GM12878 (cell line): ENCODE measurements around the gene APOBEC3H. TPM values are rescaled to one million over a fixed set of nuclear protein-coding genes. Genes with fewer than 3 reads are reported as not detected.

Experiments used
- CTCF ChIP-seq, 3 experiments: IDR thresholded peaks in 2 of 3; conservative IDR thresholded peaks in 1 of 3; 2 replicates each; pipeline ENCODE4 v1.5.1; 2011; ENCODE audit warnings: low read depth in 3 of 3, low read length in 3 of 3, mild to moderate bottlenecking in 3 of 3, control low read depth in 2 of 3, moderate library complexity in 2 of 3, inconsistent platforms in 1 of 3, mixed read lengths in 1 of 3; ENCODE audit not compliant: control insufficient read depth in 2 of 3, insufficient read depth in 1 of 3; ENCODE audit errors: extremely low read depth in 1 of 3
- DPF2 ChIP-seq: fragments of 450-650 bp; IDR thresholded peaks from 2 replicates; pipeline ENCODE4 v1.6.1; 2017; ENCODE audit warnings: mild to moderate bottlenecking
- GABPA ChIP-seq: IDR thresholded peaks from 2 replicates; pipeline ENCODE4 v1.6.1; 2014; ENCODE audit warnings: antibody characterized with exemption, low read depth, mild to moderate bottlenecking, inconsistent platforms
- IKZF1 ChIP-seq: fragments of 450-650 bp; conservative IDR thresholded peaks from 2 replicates; pipeline ENCODE4 v1.6.1; 2017; ENCODE audit warnings: antibody characterized with exemption, mild to moderate bottlenecking
- MTA2 ChIP-seq: fragments of 450-650 bp; IDR thresholded peaks from 2 replicates; pipeline ENCODE4 v1.6.1; 2016; ENCODE audit warnings: low read depth, mild to moderate bottlenecking, moderate library complexity
- NR2F1 ChIP-seq: fragments of 450-650 bp; conservative IDR thresholded peaks from 2 replicates; pipeline ENCODE4 v1.6.1; 2017; ENCODE audit warnings: mild to moderate bottlenecking
- PML ChIP-seq: IDR thresholded peaks from 2 replicates; pipeline ENCODE4 v1.6.1; 2012; ENCODE audit warnings: low read length, inconsistent platforms
- POLR2AphosphoS5 ChIP-seq: IDR thresholded peaks from 2 replicates; pipeline ENCODE4 v1.6.1; 2011; ENCODE audit warnings: mild to moderate bottlenecking, low read length, inconsistent platforms
- POU2F2 ChIP-seq: IDR thresholded peaks from 3 replicates; pipeline ENCODE4 v1.6.1; 2011; ENCODE audit warnings: low read depth, mild to moderate bottlenecking, low read length, borderline replicate concordance
- RAD51 ChIP-seq: fragments of 450-650 bp; IDR thresholded peaks from 2 replicates; pipeline ENCODE4 v1.6.1; 2016; ENCODE audit warnings: moderate library complexity, mild to moderate bottlenecking, inconsistent platforms
- RELA ChIP-seq: fragments of 450-650 bp; IDR thresholded peaks from 2 replicates; pipeline ENCODE4 v1.8.0; 2014; ENCODE audit warnings: borderline replicate concordance; ENCODE audit not compliant: partially characterized antibody
- RFX5 ChIP-seq: IDR thresholded peaks from 2 replicates; pipeline ENCODE4 v1.6.1; 2011; ENCODE audit warnings: low read depth, low read length, improper control_type of control experiment
- SMARCA5 ChIP-seq: fragments of 450-650 bp; IDR thresholded peaks from 2 replicates; pipeline ENCODE4 v1.6.1; 2017; ENCODE audit warnings: mild to moderate bottlenecking
- SMC3 ChIP-seq: IDR thresholded peaks from 2 replicates; pipeline ENCODE4 v1.6.1; 2011; ENCODE audit warnings: low read length, improper control_type of control experiment, borderline replicate concordance
- SUPT20H ChIP-seq: IDR thresholded peaks from 2 replicates; pipeline ENCODE4 v1.6.1; 2011; ENCODE audit warnings: low read depth, mild to moderate bottlenecking, low read length, moderate library complexity, borderline replicate concordance; ENCODE audit not compliant: control insufficient read depth
- TAF1 ChIP-seq: IDR thresholded peaks from 2 replicates; pipeline ENCODE4 v1.6.1; 2011; ENCODE audit warnings: mild to moderate bottlenecking, low read depth, low read length, borderline replicate concordance
- TARDBP ChIP-seq: IDR thresholded peaks from 2 replicates; pipeline ENCODE4 v1.6.1; 2016; ENCODE audit warnings: borderline replicate concordance
- TCF3 ChIP-seq: IDR thresholded peaks from 2 replicates; pipeline ENCODE4 v1.6.1; 2012; ENCODE audit warnings: low read depth, mild to moderate bottlenecking, low read length, borderline replicate concordance; ENCODE audit not compliant: insufficient read depth
- ZBTB4 ChIP-seq: fragments of 450-650 bp; formaldehyde crosslinking; IDR thresholded peaks from 2 replicates; pipeline ENCODE4 v1.4.0; 2022; ENCODE audit warnings: mild to moderate bottlenecking, moderate library complexity
- ZNF207 ChIP-seq: fragments of 450-650 bp; IDR thresholded peaks from 2 replicates; pipeline ENCODE4 v1.6.1; 2014; ENCODE audit warnings: antibody characterized with exemption, mild to moderate bottlenecking, borderline replicate concordance
- ZNF217 ChIP-seq: fragments of 450-650 bp; IDR thresholded peaks from 2 replicates; pipeline ENCODE4 v1.6.1; 2017; ENCODE audit warnings: antibody characterized with exemption, mild to moderate bottlenecking
- ZNF687 ChIP-seq: fragments of 450-650 bp; IDR thresholded peaks from 2 replicates; pipeline ENCODE4 v1.6.1; 2017; ENCODE audit warnings: mild to moderate bottlenecking, moderate library complexity
- polyA plus RNA-seq, 11 experiments: library from polyadenylated mRNA; depleted of rRNA in 4 of 11; unstranded in 6 of 11; stranded (reverse) in 5 of 11; fragments of >200 nt; fragmentation: Nextera tagmentation in 4 of 11; fragmentation: Illumina TruSeq in 1 of 11; extraction: Ambion mirVana in 4 of 11; extraction: Trizol in 1 of 11; gene quantifications; 1 replicate in 1 of 11; 2 replicates in 10 of 11; pipeline versions ENCODE4 v1.2.1 to v1.2.3, GENCODE V29; 2011 to 2016; ENCODE audit warnings: inconsistent platforms in 2 of 11, missing spikeins in 2 of 11, low read depth in 1 of 11
- total RNA-seq, 4 experiments: library from RNA; depleted of rRNA in 3 of 4; stranded (reverse); fragments of >200 nt in 3 of 4; fragmentation: Illumina TruSeq in 1 of 4; extraction: Trizol in 1 of 4; gene quantifications; 2 replicates each; pipeline versions ENCODE4 v1.2.1 to v1.2.3, GENCODE V29; 2013 to 2021

The APOBEC3H gene
- total and polyA plus RNA-seq, 10 of the 15 experiments (the other 5 are each of a cell fraction or from before 2014, with no cell fraction given) = 7.5 to 23.0 (median 14.8) TPM

GRCh38 chr22:39148727-39149535, 51.9 kb downstream of the APOBEC3H start (continued):
- no peak for TF ChIP-seq PML
- peak; percentile 66 for TF ChIP-seq ZNF687
- peak; percentile 52 for TF ChIP-seq IKZF1
- peak; percentile 51; the same call in 1 of the 2 replicates for TF ChIP-seq MTA2
- TF ChIP-seq SMARCA5 = peak; percentile 100
- peak; percentile 41; the same call in 1 of the 2 replicates for TF ChIP-seq NR2F1
- 0 out of 2 replicates have a peak, but pooled peaks have one; percentile 58 for TF ChIP-seq DPF2
- TF ChIP-seq ZNF207 = 0 out of 2 replicates have a peak, but pooled peaks have one; percentile 49
- TF ChIP-seq TCF3 = no peak
- no peak for TF ChIP-seq GABPA
- TF ChIP-seq ZBTB4 = no peak
- TF ChIP-seq RFX5 = peak; percentile 69; the same call in 1 of the 2 replicates
- TF ChIP-seq RELA = peak; percentile 75
- peak; percentile 42; the same call in 2 of the 3 replicates for TF ChIP-seq POU2F2
- TF ChIP-seq ZNF217 = peak; percentile 92
- 0 out of 2 replicates have a peak, but pooled peaks have one; percentile 32 for TF ChIP-seq TAF1
- no peak for TF ChIP-seq SMC3
- no peak for TF ChIP-seq TARDBP
- no peak for TF ChIP-seq CTCF (IDR thresholded peaks at IDR 0.05 in 2 of 3, conservative IDR thresholded peaks at IDR 0.05 in 1 of 3; ENCODE audit: control insufficient read depth in 2 of 3, extremely low read depth in 1 of 3, insufficient read depth in 1 of 3, low read depth in 3 of 3, low read length in 3 of 3)
- no peak for TF ChIP-seq RAD51
- TF ChIP-seq POLR2AphosphoS5 = peak; percentile 87
- no peak for TF ChIP-seq SUPT20H
